Activated T-helper 17 cell treated with anti-CD3 and anti-CD28 coated beads, Interleukin-2, amount 50 U/mL, for 72 hours (primary cell): ENCODE data around the gene KRT6B. TPM values are rescaled to one million over a fixed set of nuclear protein-coding genes. Genes with fewer than 3 reads are reported as not detected.
"Not testable (repeated sequence)": the region's sequence is repeated elsewhere in the genome, so short reads cannot be mapped to it uniquely, and the experiment has no call there.

Experiments
- ATAC-seq: fragments of 150-1000 bp; cut with Tn5 transposase; replicated peaks from 2 replicates; pipeline ENCODE4 v1.10.0; 2021; ENCODE audit warnings: mild to moderate bottlenecking, moderate library complexity
- H3K27ac Mint-ChIP-seq: one replicate; pipeline ENCODE4 v1.8.0; 2022; ENCODE audit warnings: mixed read lengths
- H3K27me3 Mint-ChIP-seq: one replicate; pipeline ENCODE4 v1.8.0; 2022; ENCODE audit warnings: mixed read lengths
- H3K36me3 Mint-ChIP-seq: one replicate; pipeline ENCODE4 v1.8.0; 2022; ENCODE audit warnings: low read depth, mild to moderate bottlenecking, mixed read lengths
- H3K4me1 Mint-ChIP-seq: one replicate; pipeline ENCODE4 v1.8.0; 2022; ENCODE audit warnings: mixed read lengths
- H3K4me3 Mint-ChIP-seq: one replicate; pipeline ENCODE4 v1.8.0; 2022; ENCODE audit warnings: mild to moderate bottlenecking, mixed read lengths
- H3K9me3 Mint-ChIP-seq: one replicate; pipeline ENCODE4 v1.8.0; 2022; ENCODE audit warnings: mixed read lengths
- total RNA-seq, 2 donors: library from RNA; stranded (reverse); gene quantifications; one replicate each; pipeline ENCODE4 v1.2.3, GENCODE V29; 2022

Gene KRT6B
- total RNA-seq, 2 donors from 2014 or later = not detected

- H3K27ac Mint-ChIP-seq = no peak overlapping the region
- no peaks in the 10 kb centered on the region for H3K4me1 Mint-ChIP-seq
- H3K9me3 Mint-ChIP-seq = no peaks in the 10 kb centered on the region
- peaks cover 18% of the 10 kb centered on the region for H3K27me3 Mint-ChIP-seq
- no peaks in the 10 kb centered on the region for H3K36me3 Mint-ChIP-seq
- no peak for ATAC-seq
- no peak overlapping the region for H3K4me3 Mint-ChIP-seq
Measured at GRCh38 chr12:52418576-52419110, 33.3 kb downstream of the KRT6B start.

GRCh38 chr12:52417740-52418139, 34.2 kb downstream of the KRT6B start:
- Mint-ChIP-seq H3K36me3 (no peaks in the 10 kb centered on the region), H3K27ac (no peak overlapping the region), H3K9me3 (no peaks in the 10 kb centered on the region), H3K27me3 (peaks cover 17% of the 10 kb centered on the region), H3K4me1 (no peaks in the 10 kb centered on the region), H3K4me3 (no peak overlapping the region)
- ATAC-seq = no peak

GRCh38 chr12:52416795-52417194, 35.2 kb downstream of the KRT6B start:
- Mint-ChIP-seq H3K9me3 (no peaks in the 10 kb centered on the region), H3K36me3 (no peaks in the 10 kb centered on the region)
- no peak for ATAC-seq

GRCh38 chr12:52415870-52416750, 35.8 kb downstream of the KRT6B start:
- Mint-ChIP-seq H3K4me1 (no peaks in the 10 kb centered on the region), H3K27ac (no peak overlapping the region), H3K36me3 (no peaks in the 10 kb centered on the region), H3K4me3 (no peak overlapping the region), H3K27me3 (peaks cover 10% of the 10 kb centered on the region), H3K9me3 (no peaks in the 10 kb centered on the region)
- no peak for ATAC-seq

More at GRCh38 chr12:52416795-52417194, 35.2 kb downstream of the KRT6B start:
- Mint-ChIP-seq H3K4me1 (no peaks in the 10 kb centered on the region), H3K27ac (no peak overlapping the region), H3K4me3 (no peak overlapping the region), H3K27me3 (peaks cover 11% of the 10 kb centered on the region)

- no peak overlapping the region for H3K4me3 Mint-ChIP-seq
- no peaks in the 10 kb centered on the region for H3K4me1 Mint-ChIP-seq
- H3K27me3 Mint-ChIP-seq = peaks cover 10% of the 10 kb centered on the region
- no peaks in the 10 kb centered on the region for H3K9me3 Mint-ChIP-seq
- no peak overlapping the region for H3K27ac Mint-ChIP-seq
- no peak for ATAC-seq
- no peaks in the 10 kb centered on the region for H3K36me3 Mint-ChIP-seq
Measured at GRCh38 chr12:52414936-52415335, 37.0 kb downstream of the KRT6B start.

GRCh38 chr12:52413782-52414345, 38.1 kb downstream of the KRT6B start:
- Mint-ChIP-seq H3K4me3 (no peak overlapping the region), H3K9me3 (no peaks in the 10 kb centered on the region), H3K4me1 (no peaks in the 10 kb centered on the region), H3K27ac (no peak overlapping the region), H3K27me3 (peaks cover 10% of the 10 kb centered on the region), H3K36me3 (no peaks in the 10 kb centered on the region)
- ATAC-seq = no peak

- no peaks in the 10 kb centered on the region for H3K4me1 Mint-ChIP-seq
- H3K27me3 Mint-ChIP-seq = peaks cover 14% of the 10 kb centered on the region
- H3K4me3 Mint-ChIP-seq = no peak overlapping the region
- H3K36me3 Mint-ChIP-seq = no peaks in the 10 kb centered on the region
- no peak overlapping the region for H3K27ac Mint-ChIP-seq
- ATAC-seq = no peak
- no peaks in the 10 kb centered on the region for H3K9me3 Mint-ChIP-seq
Measured at GRCh38 chr12:52413202-52413601, 38.7 kb downstream of the KRT6B start.

- Mint-ChIP-seq H3K36me3 (no peaks in the 10 kb centered on the region), H3K4me3 (no peak overlapping the region), H3K27ac (no peak overlapping the region), H3K9me3 (no peaks in the 10 kb centered on the region), H3K27me3 (peaks cover 16% of the 10 kb centered on the region), H3K4me1 (no peaks in the 10 kb centered on the region)
- ATAC-seq = no peak
Measured at GRCh38 chr12:52411815-52412214, 40.1 kb downstream of the KRT6B start.

GRCh38 chr12:52410589-52411248, 41.2 kb downstream of the KRT6B start:
- not testable (repeated sequence) for ATAC-seq, H3K4me3 Mint-ChIP-seq, H3K27ac Mint-ChIP-seq, H3K36me3 Mint-ChIP-seq, H3K4me1 Mint-ChIP-seq, H3K9me3 Mint-ChIP-seq
- peaks cover 16% of the 10 kb centered on the region for H3K27me3 Mint-ChIP-seq

- Mint-ChIP-seq H3K4me1 (no peaks in the 10 kb centered on the region), H3K9me3 (no peaks in the 10 kb centered on the region), H3K27me3 (peaks cover 13% of the 10 kb centered on the region), H3K36me3 (no peaks in the 10 kb centered on the region), H3K4me3 (no peak overlapping the region), H3K27ac (no peak overlapping the region)
- no peak for ATAC-seq
Measured at GRCh38 chr12:52407918-52408317, 44.0 kb downstream of the KRT6B start.

GRCh38 chr12:52405922-52406385, 46.0 kb downstream of the KRT6B start, which contains the start of gene KRT82:
KRT82 (minus strand) TSS chr12:52406335; CDS start chr12:52406277, 58 bp downstream.
- Mint-ChIP-seq H3K27ac (no peak within 1 kb of the TSS), H3K27me3 (peaks cover 12% of the 10 kb centered on the region), H3K36me3 (no peaks in the 10 kb centered on the region), H3K4me1 (no peaks in the 10 kb centered on the region), H3K4me3 (no peak within 1 kb of the TSS), H3K9me3 (no peaks in the 10 kb centered on the region)
- ATAC-seq = no peak

- H3K36me3 Mint-ChIP-seq = no peaks in the 10 kb centered on the region
- H3K4me3 Mint-ChIP-seq = no peak overlapping the region
- H3K27ac Mint-ChIP-seq = no peak overlapping the region
- no peaks in the 10 kb centered on the region for H3K4me1 Mint-ChIP-seq
- peaks cover 12% of the 10 kb centered on the region for H3K27me3 Mint-ChIP-seq
- no peaks in the 10 kb centered on the region for H3K9me3 Mint-ChIP-seq
- ATAC-seq = no peak
Measured at GRCh38 chr12:52404951-52405350, 47.0 kb downstream of the KRT6B start.

GRCh38 chr12:52403561-52403960, 48.4 kb downstream of the KRT6B start:
- Mint-ChIP-seq H3K36me3 (no peaks in the 10 kb centered on the region), H3K27ac (no peak overlapping the region), H3K4me3 (no peak overlapping the region), H3K27me3 (peaks cover 10% of the 10 kb centered on the region), H3K4me1 (no peaks in the 10 kb centered on the region), H3K9me3 (no peaks in the 10 kb centered on the region)
- no peak for ATAC-seq

GRCh38 chr12:52402873-52403540, 48.9 kb downstream of the KRT6B start:
- Mint-ChIP-seq H3K36me3 (no peaks in the 10 kb centered on the region), H3K4me3 (no peak overlapping the region)

More at GRCh38 chr12:52402873-52403540, 48.9 kb downstream of the KRT6B start:
- Mint-ChIP-seq H3K27me3 (peaks cover 8% of the 10 kb centered on the region), H3K4me1 (no peaks in the 10 kb centered on the region), H3K9me3 (no peaks in the 10 kb centered on the region), H3K27ac (no peak overlapping the region)
- no peak for ATAC-seq
